Ovary (tissue), 9 donors: Measurements from ENCODE around the gene TMEM258. TPM values are rescaled to one million over a fixed set of nuclear protein-coding genes. Genes with fewer than 3 reads are reported as not detected.

Experiments
- DNase-seq, 5 donors: peaks; one replicate each; pipeline ENCODE4 v3.0.0-alpha.2; 2019 to 2020
- H3K27ac ChIP-seq, 2 donors: fragments of 200-600 bp; one replicate each; pipeline versions ENCODE4 v1.5.1 to v1.8.0; 2019 to 2022
- H3K27me3 ChIP-seq: fragments of 200-600 bp; one replicate; pipeline ENCODE4 v1.8.0; 2022
- H3K36me3 ChIP-seq: fragments of 200-600 bp; sonication (generic); one replicate; pipeline ENCODE4 v1.5.1; 2019
- H3K4me1 ChIP-seq: one replicate; pipeline ENCODE4 v1.8.1; 2013; ENCODE audit warnings: mild to moderate bottlenecking, moderate library complexity; ENCODE audit not compliant: insufficient read depth
- H3K4me3 ChIP-seq: fragments of 200-600 bp; sonication (generic); one replicate; pipeline ENCODE4 v1.5.1; 2017
- H3K9me3 ChIP-seq, 2 donors: fragments of 200-600 bp in 1 of 2; sonication (generic) in 1 of 2; one replicate each; pipeline versions ENCODE4 v1.5.1 to v1.8.1; 2013 to 2019; ENCODE audit warnings: mild to moderate bottlenecking in 1 of 2, moderate library complexity in 1 of 2
- CTCF ChIP-seq, 3 donors: fragments of 450-650 bp in 2 of 3; fragments of 200-600 bp in 1 of 3; IDR thresholded peaks; one replicate each; pipeline versions ENCODE4 v1.5.1 to v1.8.0; 2016 to 2022; ENCODE audit warnings: antibody characterized with exemption in 3 of 3, mild to moderate bottlenecking in 1 of 3
- EP300 ChIP-seq: sonication (generic); formaldehyde crosslinking; IDR thresholded peaks from one replicate; pipeline ENCODE4 v1.6.1; 2017; ENCODE audit warnings: antibody characterized with exemption
- POLR2A ChIP-seq: fragments of 450-650 bp; IDR thresholded peaks from one replicate; pipeline ENCODE4 v1.6.1; 2017; ENCODE audit warnings: antibody characterized with exemption, mild to moderate bottlenecking, moderate library complexity
- WGBS, 3 donors: extraction: QIAGEN DNeasy Blood & Tissue Kit in 1 of 3; methylation state at CpG; one replicate each; pipeline versions ENCODE4 v1.1.5 to v1.1.7; 2013 to 2017; 5-methylcytosine and 5-hydroxymethylcytosine counted together
- intact Hi-C, 4 donors: fragments of 100-400 bp; cut with DNase I; formaldehyde crosslinking; loops; one replicate each; pipeline versions ENCODE4 v1.11.0 to v1.15.1; 2022 to 2023
- polyA plus RNA-seq, 2 donors: library from polyadenylated mRNA; stranded (reverse); fragments of 200-250 nt in 1 of 2; fragments of 350-450 nt in 1 of 2; fragmentation: Illumina TruSeq in 1 of 2; extraction: RNeasy Lipid Tissue Mini Kit (QIAGEN cat#74804) in 1 of 2; gene quantifications; one replicate each; pipeline ENCODE4 v1.2.3, GENCODE V29; 2013 to 2014
- total RNA-seq, 7 donors: library from RNA; depleted of rRNA in 2 of 7; stranded (reverse); fragments of >200 nt in 2 of 7; fragmentation: NEBNext Ultra II Directional in 3 of 7; extraction: Animal tissue kit (Norgen Biotek cat#: 25700) in 3 of 7; gene quantifications; one replicate each; pipeline versions ENCODE4 v1.1.0 to v1.2.4, GENCODE V29; 2016 to 2023
- donor health status: DM: no; HTN: no; CAD: no; lungs with moderate emphysema.
- donor health status: DM: no; HTN: no; CAD: no.
- donor health status: Bipolar disorder and iron deficiency.
- donor health status: DM: yes; HTN: yes; CAD: no.
- donor health status: DM: no; HTN: no; CAD: no.
- donor health status: DM: yes; HTN: yes; CAD: no.

TMEM258 gene
- total and polyA plus RNA-seq, 9 donors: 32.2 to 192 (median 119) TPM

- Histone ChIP-seq H3K27me3 (no peaks in the 10 kb centered on the region), H3K4me1 (peaks cover 5% of the 10 kb centered on the region), H3K9me3 (no peaks in the 10 kb centered on the region), H3K36me3 (no peaks in the 10 kb centered on the region), H3K4me3 (peak overlapping the region; percentile 65), H3K27ac (peak overlapping the region; percentile 85 to 90)
- TF ChIP-seq CTCF (IDR thresholded peaks at IDR 0.05): peak in 1 of 3 donors; percentile 15
- TF ChIP-seq EP300: no peak
- TF ChIP-seq POLR2A: no peak
- WGBS, 3 donors: 1 to 4% (median 2%) methylated on average over 14 of the region's 14 CpGs
- peak; percentile 78 to 88 (median 85) for DNase-seq
- intact Hi-C loops: loop anchor here in 2 of 4 donors (1.0 to 10.0 kb wide), 4 partner anchors 40 to 315 kb away; partner anchors contain the start of genes FADS3 (in 1 of the 2) and MYRF (in 1 of the 2)
Measured at GRCh38 chr11:61791737-61792309, 576 bp downstream of the TMEM258 start.

- peaks cover 2% of the 10 kb centered on the region for H3K4me1 ChIP-seq
- no peaks in the 10 kb centered on the region for H3K9me3 ChIP-seq
- intact Hi-C loops: no loop called here
- no peaks in the 10 kb centered on the region for H3K36me3 ChIP-seq
- no peak for DNase-seq
- WGBS, 3 donors: 37 to 40% (median 40%) methylated on average over 9 of the region's 9 CpGs
- peak in 1 of 3 donors; percentile 40 for TF ChIP-seq CTCF (IDR thresholded peaks at IDR 0.05)
- TF ChIP-seq POLR2A: no peak
- no peak for TF ChIP-seq EP300
- no peak overlapping the region for H3K4me3 ChIP-seq
- no peak overlapping the region for H3K27ac ChIP-seq
- no peaks in the 10 kb centered on the region for H3K27me3 ChIP-seq
Measured at GRCh38 chr11:61787928-61788491, 4.4 kb downstream of the TMEM258 start.

GRCh38 chr11:61785837-61786402 lies 6.5 kb downstream of the TMEM258 start:
- TF ChIP-seq CTCF (IDR thresholded peaks at IDR 0.05) (no peak), EP300 (no peak), POLR2A (no peak)
- H3K27me3 ChIP-seq: no peaks in the 10 kb centered on the region
- H3K27ac ChIP-seq: no peak overlapping the region
- no peak for DNase-seq
- no peaks in the 10 kb centered on the region for H3K36me3 ChIP-seq
- intact Hi-C loops: no loop called here
- H3K9me3 ChIP-seq: no peaks in the 10 kb centered on the region
- H3K4me1 ChIP-seq: no peaks in the 10 kb centered on the region
- WGBS, 3 donors: 78 to 83% (median 78%) methylated on average over 11 of the region's 11 CpGs
- no peak overlapping the region for H3K4me3 ChIP-seq

- Histone ChIP-seq H3K4me3 (no peak overlapping the region), H3K36me3 (no peaks in the 10 kb centered on the region), H3K9me3 (no peaks in the 10 kb centered on the region), H3K27ac (no peak overlapping the region), H3K4me1 (no peaks in the 10 kb centered on the region), H3K27me3 (no peaks in the 10 kb centered on the region)
- WGBS, 3 donors: 70 to 78% (median 77%) methylated on average over 7 of the region's 7 CpGs
- DNase-seq: peak in 1 of 5 donors; percentile 33
- TF ChIP-seq CTCF (IDR thresholded peaks at IDR 0.05) (no peak), EP300 (no peak), POLR2A (no peak)
- intact Hi-C loops: no loop called here
Measured at GRCh38 chr11:61784506-61784805, 7.9 kb downstream of the TMEM258 start.
